ENCODE results near the gene TKT. TPM values are rescaled to one million over a fixed set of nuclear protein-coding genes. Genes with fewer than 3 reads are reported as not detected.

TKT gene, protein sequence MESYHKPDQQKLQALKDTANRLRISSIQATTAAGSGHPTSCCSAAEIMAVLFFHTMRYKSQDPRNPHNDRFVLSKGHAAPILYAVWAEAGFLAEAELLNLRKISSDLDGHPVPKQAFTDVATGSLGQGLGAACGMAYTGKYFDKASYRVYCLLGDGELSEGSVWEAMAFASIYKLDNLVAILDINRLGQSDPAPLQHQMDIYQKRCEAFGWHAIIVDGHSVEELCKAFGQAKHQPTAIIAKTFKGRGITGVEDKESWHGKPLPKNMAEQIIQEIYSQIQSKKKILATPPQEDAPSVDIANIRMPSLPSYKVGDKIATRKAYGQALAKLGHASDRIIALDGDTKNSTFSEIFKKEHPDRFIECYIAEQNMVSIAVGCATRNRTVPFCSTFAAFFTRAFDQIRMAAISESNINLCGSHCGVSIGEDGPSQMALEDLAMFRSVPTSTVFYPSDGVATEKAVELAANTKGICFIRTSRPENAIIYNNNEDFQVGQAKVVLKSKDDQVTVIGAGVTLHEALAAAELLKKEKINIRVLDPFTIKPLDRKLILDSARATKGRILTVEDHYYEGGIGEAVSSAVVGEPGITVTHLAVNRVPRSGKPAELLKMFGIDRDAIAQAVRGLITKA
- 576 TPM in 2 replicates for total RNA-seq

DNA sequence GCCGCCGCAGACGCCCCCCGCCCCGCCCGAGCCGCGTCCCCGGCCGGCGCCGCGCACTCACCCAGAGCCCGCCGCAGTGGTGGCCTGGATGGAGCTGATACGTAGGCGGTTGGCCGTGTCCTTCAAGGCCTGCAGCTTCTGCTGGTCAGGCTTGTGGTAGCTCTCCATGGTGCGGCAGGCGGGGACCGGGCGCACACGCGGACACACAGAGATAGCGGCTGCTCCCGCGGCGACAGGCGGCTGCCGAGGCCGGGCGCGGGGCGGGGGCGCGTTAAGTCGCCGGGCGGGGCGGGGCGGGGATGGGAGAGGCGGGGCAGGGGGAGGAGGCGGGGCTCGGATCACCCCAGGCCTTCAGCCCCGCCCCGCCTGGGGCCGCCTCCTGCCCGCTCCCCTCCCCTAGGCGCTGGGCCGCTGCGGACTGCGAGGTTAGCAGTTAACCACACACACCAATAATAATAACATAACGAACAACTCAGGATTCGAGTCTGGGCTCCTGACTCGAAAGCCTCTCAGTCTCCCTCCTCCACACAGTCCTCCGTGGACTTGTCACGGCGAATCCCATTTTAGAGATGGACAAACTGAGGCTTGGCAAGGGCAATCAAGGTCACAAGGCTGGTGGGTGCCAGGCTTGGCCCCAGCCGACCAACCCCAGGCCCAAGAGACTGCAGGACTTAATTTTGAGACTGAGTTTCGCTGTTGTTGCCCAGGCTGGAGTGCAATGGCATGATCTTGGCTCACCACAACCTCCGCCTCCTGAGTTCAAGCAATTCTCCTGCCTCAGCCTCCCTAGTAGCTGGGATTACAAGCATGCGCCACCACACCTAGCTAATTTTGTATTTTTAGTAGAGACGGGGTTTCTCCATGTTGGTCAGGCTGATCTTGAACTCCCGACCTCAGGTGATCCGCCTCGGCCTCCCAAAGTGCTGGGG lies at the start of gene TKT:
TKT (minus strand) TSS at position 248 of the 929 bp plus-strand sequence; CDS start at position 168, 80 bp downstream.

Other genes starting within 250 kb of the TKT start
- gene SFMBT1, start 209.9 kb downstream of the TKT start, total RNA-seq: 1.0 and 3.2 TPM in 2 replicates
- gene RFT1, start 125.6 kb downstream of the TKT start, total RNA-seq: 15.9 and 25.7 TPM in 2 replicates
- 3.9 and 4.2 TPM in 2 replicates for gene PRKCD, start 94.8 kb downstream of the TKT start, total RNA-seq
- 11.9 and 18.4 TPM in 2 replicates for gene DCP1A, start 91.5 kb upstream of the TKT start, total RNA-seq
- gene CACNA1D, start 238.6 kb upstream of the TKT start, total RNA-seq: 0.26 and 4.5 TPM in 2 replicates